DND-41 (cell line): ENCODE measurements around the gene KCNJ1.

ENCODE experiments used
- CTCF ChIP-seq: IDR thresholded peaks from 2 replicates; pipeline ENCODE4 v1.5.1; 2012; ENCODE audit warnings: borderline replicate concordance, low read length, moderate library complexity, mild to moderate bottlenecking; ENCODE audit not compliant: poor library complexity, severe bottlenecking; ENCODE audit errors: extremely low read depth
- EZH2 ChIP-seq: IDR thresholded peaks from 3 replicates; pipeline ENCODE4 v1.6.1; 2012; ENCODE audit warnings: borderline replicate concordance, low read depth, mild to moderate bottlenecking, moderate library complexity, low read length, inconsistent platforms; ENCODE audit not compliant: severe bottlenecking

- TF ChIP-seq CTCF (no peak), EZH2 (no peak)
These were observed 34.8 kb upstream of the KCNJ1 start for GRCh38 chr11:128901653-128902514.
